Ovary (tissue), 9 donors: ENCODE measurements around the gene LDLRAD4. TPM values are rescaled to one million over a fixed set of nuclear protein-coding genes. Genes with fewer than 3 reads are reported as not detected.

Experiments used
- DNase-seq, 5 donors: peaks; one replicate each; pipeline ENCODE4 v3.0.0-alpha.2; 2019 to 2020
- H3K27ac ChIP-seq, 2 donors: fragments of 200-600 bp; one replicate each; pipeline versions ENCODE4 v1.5.1 to v1.8.0; 2019 to 2022
- H3K27me3 ChIP-seq: fragments of 200-600 bp; one replicate; pipeline ENCODE4 v1.8.0; 2022
- H3K36me3 ChIP-seq: fragments of 200-600 bp; sonication (generic); one replicate; pipeline ENCODE4 v1.5.1; 2019
- H3K4me1 ChIP-seq: one replicate; pipeline ENCODE4 v1.8.1; 2013; ENCODE audit warnings: mild to moderate bottlenecking, moderate library complexity; ENCODE audit not compliant: insufficient read depth
- H3K4me3 ChIP-seq: fragments of 200-600 bp; sonication (generic); one replicate; pipeline ENCODE4 v1.5.1; 2017
- H3K9me3 ChIP-seq, 2 donors: fragments of 200-600 bp in 1 of 2; sonication (generic) in 1 of 2; one replicate each; pipeline versions ENCODE4 v1.5.1 to v1.8.1; 2013 to 2019; ENCODE audit warnings: mild to moderate bottlenecking in 1 of 2, moderate library complexity in 1 of 2
- CTCF ChIP-seq, 3 donors: fragments of 450-650 bp in 2 of 3; fragments of 200-600 bp in 1 of 3; IDR thresholded peaks; one replicate each; pipeline versions ENCODE4 v1.5.1 to v1.8.0; 2016 to 2022; ENCODE audit warnings: antibody characterized with exemption in 3 of 3, mild to moderate bottlenecking in 1 of 3
- EP300 ChIP-seq: sonication (generic); formaldehyde crosslinking; IDR thresholded peaks from one replicate; pipeline ENCODE4 v1.6.1; 2017; ENCODE audit warnings: antibody characterized with exemption
- POLR2A ChIP-seq: fragments of 450-650 bp; IDR thresholded peaks from one replicate; pipeline ENCODE4 v1.6.1; 2017; ENCODE audit warnings: antibody characterized with exemption, mild to moderate bottlenecking, moderate library complexity
- WGBS, 3 donors: extraction: QIAGEN DNeasy Blood & Tissue Kit in 1 of 3; methylation state at CpG; one replicate each; pipeline versions ENCODE4 v1.1.5 to v1.1.7; 2013 to 2017; 5-methylcytosine and 5-hydroxymethylcytosine counted together
- intact Hi-C, 4 donors: fragments of 100-400 bp; cut with DNase I; formaldehyde crosslinking; loops; one replicate each; pipeline versions ENCODE4 v1.11.0 to v1.15.1; 2022 to 2023
- polyA plus RNA-seq, 2 donors: library from polyadenylated mRNA; stranded (reverse); fragments of 200-250 nt in 1 of 2; fragments of 350-450 nt in 1 of 2; fragmentation: Illumina TruSeq in 1 of 2; extraction: RNeasy Lipid Tissue Mini Kit (QIAGEN cat#74804) in 1 of 2; gene quantifications; one replicate each; pipeline ENCODE4 v1.2.3, GENCODE V29; 2013 to 2014
- total RNA-seq, 7 donors: library from RNA; depleted of rRNA in 2 of 7; stranded (reverse); fragments of >200 nt in 2 of 7; fragmentation: NEBNext Ultra II Directional in 3 of 7; extraction: Animal tissue kit (Norgen Biotek cat#: 25700) in 3 of 7; gene quantifications; one replicate each; pipeline versions ENCODE4 v1.1.0 to v1.2.4, GENCODE V29; 2016 to 2023
- donor health status: DM: no; HTN: no; CAD: no; lungs with moderate emphysema.
- donor health status: DM: no; HTN: no; CAD: no.
- donor health status: Bipolar disorder and iron deficiency.
- donor health status: DM: yes; HTN: yes; CAD: no.
- donor health status: DM: no; HTN: no; CAD: no.
- donor health status: DM: yes; HTN: yes; CAD: no.

The LDLRAD4 gene
- total and polyA plus RNA-seq, 9 donors = 2.3 to 31.6 (median 8.3) TPM

- Histone ChIP-seq H3K27me3 (no peaks in the 10 kb centered on the region), H3K27ac (no peak overlapping the region), H3K36me3 (no peaks in the 10 kb centered on the region), H3K4me1 (no peaks in the 10 kb centered on the region), H3K9me3 (no peaks in the 10 kb centered on the region), H3K4me3 (no peak overlapping the region)
- DNase-seq = peak in 1 of 5 donors; percentile 7
- intact Hi-C loops = no loop called here
- TF ChIP-seq EP300 = no peak
- WGBS, 3 donors = 79 to 90% (median 86%) methylated on average over 9 of the region's 9 CpGs
Observed at GRCh38 chr18:13273800-13274199, 55.2 kb downstream of the LDLRAD4 start.

GRCh38 chr18:13275075-13275474 lies 56.5 kb downstream of the LDLRAD4 start:
- H3K4me3 ChIP-seq = no peak overlapping the region
- intact Hi-C loops = no loop called here
- no peaks in the 10 kb centered on the region for H3K36me3 ChIP-seq
- no peaks in the 10 kb centered on the region for H3K4me1 ChIP-seq
- TF ChIP-seq CTCF (IDR thresholded peaks at IDR 0.05) (no peak), POLR2A (no peak), EP300 (no peak)
- no peaks in the 10 kb centered on the region for H3K27me3 ChIP-seq
- no peaks in the 10 kb centered on the region for H3K9me3 ChIP-seq
- no peak overlapping the region for H3K27ac ChIP-seq
- no peak for DNase-seq

- WGBS, 3 donors = 65 to 69% (median 68%) methylated on average over 23 of the region's 23 CpGs
- H3K27me3 ChIP-seq = no peaks in the 10 kb centered on the region
- H3K4me3 ChIP-seq = no peak overlapping the region
- no peaks in the 10 kb centered on the region for H3K36me3 ChIP-seq
- intact Hi-C loops = no loop called here
- no peaks in the 10 kb centered on the region for H3K4me1 ChIP-seq
- H3K9me3 ChIP-seq = no peaks in the 10 kb centered on the region
- no peak for TF ChIP-seq POLR2A
- no peak for TF ChIP-seq CTCF (IDR thresholded peaks at IDR 0.05)
- TF ChIP-seq EP300 = no peak
- no peak overlapping the region for H3K27ac ChIP-seq
- no peak for DNase-seq
Observed at GRCh38 chr18:13276530-13277520, 58.3 kb downstream of the LDLRAD4 start.

GRCh38 chr18:13278062-13278630 lies 59.6 kb downstream of the LDLRAD4 start:
- Histone ChIP-seq H3K27me3 (no peaks in the 10 kb centered on the region), H3K36me3 (no peaks in the 10 kb centered on the region), H3K4me3 (no peak overlapping the region), H3K9me3 (no peaks in the 10 kb centered on the region), H3K27ac (no peak overlapping the region), H3K4me1 (no peaks in the 10 kb centered on the region)
- intact Hi-C loops = no loop called here
- TF ChIP-seq POLR2A = no peak
- no peak for TF ChIP-seq CTCF (IDR thresholded peaks at IDR 0.05)
- no peak for TF ChIP-seq EP300
- DNase-seq = no peak
- WGBS, 3 donors = 92 to 98% (median 97%) methylated on average over 10 of the region's 10 CpGs
